LoVo (cell line): ENCODE data around the gene PRKD1.
A peak's percentile ranks its signal among the peaks of the same experiment; 100 is the strongest.

Source experiments
- DNase-seq: peaks from one replicate; pipeline ENCODE4 v3.0.0-alpha.2; 2016; ENCODE audit warnings: low spot score

Gene PRKD1

DNA sequence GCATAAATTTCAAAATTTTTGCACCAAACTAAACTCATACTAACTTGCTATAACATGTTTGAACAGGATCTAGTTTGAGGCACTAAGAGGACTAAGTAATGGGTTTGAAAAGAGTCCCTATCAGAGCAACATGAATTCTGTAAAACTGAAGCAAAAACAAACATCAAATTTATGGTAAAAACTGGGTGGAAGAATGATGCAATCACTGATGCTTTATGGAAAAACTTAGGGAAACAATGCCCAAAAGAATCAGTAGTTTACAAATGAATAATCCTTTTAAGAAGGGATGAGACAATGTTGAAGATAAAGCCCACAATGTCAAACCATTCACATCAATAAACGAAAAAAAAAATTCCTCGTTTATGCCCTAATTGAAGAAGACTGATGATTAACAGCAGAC is 88.9 kb downstream of the PRKD1 start:
- no peak for DNase-seq

DNA sequence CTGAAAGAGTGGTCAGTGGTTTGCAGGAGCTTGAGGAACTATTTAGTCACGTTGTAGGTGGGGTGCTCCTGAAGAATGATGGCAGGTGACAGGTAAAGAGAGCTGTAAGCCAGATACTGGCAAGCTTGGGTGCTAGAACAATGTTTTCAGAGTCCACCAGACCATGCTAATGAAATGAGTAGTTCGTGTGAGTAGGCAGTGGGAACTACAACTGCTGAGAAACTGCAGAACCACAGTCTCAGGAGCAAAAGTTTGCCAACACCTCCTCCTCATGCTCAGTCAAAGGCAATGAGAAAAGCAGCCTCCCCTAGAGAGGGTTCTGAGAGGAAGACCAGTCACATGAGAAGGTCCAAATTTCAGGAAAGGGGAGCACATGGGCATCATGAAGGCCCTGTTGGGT is 91.3 kb downstream of the PRKD1 start:
- DNase-seq, result no peak

DNA sequence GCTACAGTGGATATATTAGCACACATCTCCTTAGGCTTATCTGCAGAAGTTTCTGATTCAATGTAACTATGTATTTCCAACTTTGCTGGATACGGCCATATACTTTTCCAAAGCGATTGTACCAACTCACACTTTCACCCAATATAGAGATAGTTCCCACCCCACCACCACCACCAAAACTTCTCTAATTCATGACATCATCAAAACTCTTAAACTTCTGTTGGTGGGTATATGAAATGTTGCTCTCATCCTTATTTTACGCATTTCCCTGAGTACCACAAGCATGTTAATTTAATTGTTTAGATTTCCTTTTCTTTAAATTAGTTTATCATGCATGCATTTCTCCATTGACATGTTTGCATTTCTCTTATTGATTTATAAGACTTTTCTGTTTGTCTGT is 95.6 kb downstream of the PRKD1 start:
- no peak for DNase-seq

DNA sequence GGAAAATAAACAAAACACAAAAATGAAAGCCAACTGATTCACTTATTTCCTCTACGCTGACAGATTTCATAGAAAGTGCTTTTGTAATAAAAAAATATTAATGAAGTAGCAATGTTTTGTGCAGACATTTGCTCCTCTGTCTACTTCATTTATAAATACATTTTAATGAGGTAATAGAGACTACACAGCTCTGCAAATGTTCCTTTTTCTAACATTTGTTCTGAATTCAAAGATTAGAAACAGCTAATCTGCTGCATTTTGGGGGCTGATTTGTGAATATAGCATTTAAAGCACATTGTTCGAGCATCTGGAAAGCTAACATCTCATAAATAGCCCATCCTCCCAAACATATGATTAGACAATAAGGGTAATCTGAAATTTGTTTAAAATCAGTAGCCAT is 97.8 kb downstream of the PRKD1 start:
- no peak for DNase-seq

DNA sequence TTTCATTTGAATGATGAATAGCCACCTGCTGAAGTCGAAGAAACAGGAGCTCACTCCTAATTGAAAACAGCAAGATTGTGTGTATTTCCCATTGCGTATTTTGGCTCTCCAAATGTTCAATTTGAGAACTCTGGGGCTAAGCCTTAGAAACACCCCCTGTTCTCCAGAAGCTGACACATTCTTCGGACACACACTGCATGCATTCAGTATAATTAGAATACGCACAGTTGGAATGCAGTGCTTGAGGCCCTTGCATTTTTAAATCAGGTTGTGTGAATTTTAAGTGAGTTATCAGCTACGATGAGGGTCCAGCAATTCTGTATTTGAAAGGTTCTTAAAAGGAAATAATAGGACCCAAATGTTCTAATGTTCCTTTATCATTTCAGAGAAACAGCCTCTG is 103.8 kb downstream of the PRKD1 start:
- no peak for DNase-seq

DNA sequence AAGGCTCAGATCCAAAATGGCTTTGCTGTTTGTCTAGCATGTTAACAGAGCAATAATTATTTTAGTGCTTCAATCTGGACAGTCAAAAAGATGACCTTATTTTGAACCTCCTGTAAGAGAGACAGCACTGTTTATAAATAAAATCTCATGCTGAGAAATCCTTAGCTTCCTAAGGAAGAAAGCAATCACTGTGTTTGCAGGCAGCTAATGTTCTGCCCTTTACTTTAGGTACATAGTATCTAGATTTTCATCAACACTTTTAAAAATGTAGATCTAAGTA is 105.3 kb downstream of the PRKD1 start:
- DNase-seq, result no peak

DNA sequence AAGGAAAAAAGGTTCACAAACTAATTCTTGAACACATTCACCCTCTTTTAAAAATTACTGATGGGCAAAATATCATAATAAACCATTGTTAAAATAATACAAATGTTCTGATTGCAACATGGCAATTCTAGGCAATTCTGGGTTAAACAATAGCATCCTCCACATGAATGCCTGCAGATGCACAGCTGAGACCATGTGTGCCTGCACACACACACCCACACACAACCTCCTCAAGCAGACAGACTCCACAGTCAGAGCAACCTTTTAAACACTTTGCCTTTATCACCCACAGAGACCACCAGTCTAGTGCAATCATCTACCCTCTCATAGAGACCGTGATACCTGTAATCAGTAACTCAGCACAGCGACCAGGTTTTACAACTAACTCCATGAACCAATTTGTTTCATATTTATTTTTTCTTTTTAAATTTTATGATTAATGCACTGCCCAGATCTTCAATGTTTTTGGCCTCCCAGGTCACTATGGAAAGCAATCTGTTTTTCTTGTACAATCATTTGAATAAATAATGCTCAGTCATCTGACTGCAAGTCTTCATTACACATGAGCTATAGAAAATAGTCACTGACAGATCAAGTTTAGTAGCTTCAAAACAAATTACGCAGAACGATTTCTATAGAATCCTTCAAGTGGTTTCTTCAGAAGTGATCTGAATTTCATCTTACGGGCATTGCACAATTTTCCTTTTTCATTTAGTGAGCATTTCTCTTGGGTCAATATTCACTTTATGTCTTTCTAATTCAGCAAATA is 105.8 kb downstream of the PRKD1 start:
- DNase-seq, result no peak

DNA sequence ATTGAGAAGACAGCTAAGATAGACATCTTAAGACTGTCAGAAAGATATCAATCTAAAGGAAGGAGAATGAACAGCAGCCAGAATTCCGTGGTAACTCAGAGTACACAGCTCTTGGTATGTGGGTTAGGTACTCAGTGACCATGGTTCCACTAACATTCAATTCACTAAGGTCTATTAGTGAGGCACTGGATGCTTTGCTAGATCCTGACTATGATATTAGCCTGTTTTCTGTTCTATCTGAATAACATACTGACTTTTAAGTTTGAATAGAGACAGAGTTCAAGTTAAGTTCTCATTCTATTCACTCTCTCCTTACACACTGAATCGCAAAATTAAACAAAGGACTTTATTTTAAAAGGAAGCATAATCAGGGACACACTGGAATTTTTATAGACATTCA is 106.4 kb downstream of the PRKD1 start:
- DNase-seq, result no peak

DNA sequence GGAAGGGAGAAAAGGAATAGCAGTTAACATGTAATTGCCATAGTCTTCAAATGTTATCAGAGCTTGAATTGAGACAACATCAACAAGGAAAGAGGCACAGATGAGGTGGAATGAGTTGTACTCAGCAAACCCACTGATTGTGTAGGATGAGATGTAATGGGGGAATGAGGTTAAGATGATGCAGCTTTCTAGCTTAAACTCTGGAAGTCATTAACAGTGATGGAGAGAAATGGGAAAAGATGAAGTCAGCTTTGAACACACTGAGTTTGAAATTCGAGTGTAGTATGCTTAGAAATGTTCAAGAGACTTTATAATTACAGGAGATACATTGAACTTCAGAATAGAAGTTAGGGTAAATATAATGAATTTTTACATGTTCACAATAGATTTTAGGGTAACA is 106.9 kb downstream of the PRKD1 start:
- DNase-seq, result no peak

DNA sequence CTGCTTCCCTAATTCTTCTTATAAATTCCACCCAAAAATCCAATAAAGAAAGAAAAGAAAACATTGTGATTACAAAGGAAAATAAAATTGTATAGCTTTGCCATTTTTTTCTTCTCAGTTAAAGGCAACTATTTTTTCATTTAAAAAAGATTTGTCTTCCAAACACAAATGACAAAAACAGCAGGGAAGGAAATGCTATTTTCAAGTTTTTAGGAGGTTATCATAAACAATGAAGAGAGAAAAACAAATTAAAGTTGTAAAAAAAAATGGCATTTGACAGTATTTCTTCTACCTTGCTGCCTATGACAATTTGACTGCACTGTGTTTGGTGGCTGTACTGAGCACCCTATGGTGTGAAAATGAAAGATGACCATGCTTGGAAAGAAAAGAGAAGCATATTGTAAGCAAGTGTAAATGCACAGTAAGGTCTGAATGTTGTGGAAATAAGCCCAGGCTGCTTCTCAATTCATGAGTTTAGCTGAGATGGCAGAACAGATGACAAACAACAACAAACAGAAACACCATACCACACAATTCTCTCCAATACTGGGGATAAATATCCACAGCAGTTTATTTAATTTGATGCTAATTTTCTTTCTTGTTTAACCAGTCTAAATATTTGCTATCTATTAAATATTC is 109.8 kb downstream of the PRKD1 start:
- DNase-seq, result no peak

DNA sequence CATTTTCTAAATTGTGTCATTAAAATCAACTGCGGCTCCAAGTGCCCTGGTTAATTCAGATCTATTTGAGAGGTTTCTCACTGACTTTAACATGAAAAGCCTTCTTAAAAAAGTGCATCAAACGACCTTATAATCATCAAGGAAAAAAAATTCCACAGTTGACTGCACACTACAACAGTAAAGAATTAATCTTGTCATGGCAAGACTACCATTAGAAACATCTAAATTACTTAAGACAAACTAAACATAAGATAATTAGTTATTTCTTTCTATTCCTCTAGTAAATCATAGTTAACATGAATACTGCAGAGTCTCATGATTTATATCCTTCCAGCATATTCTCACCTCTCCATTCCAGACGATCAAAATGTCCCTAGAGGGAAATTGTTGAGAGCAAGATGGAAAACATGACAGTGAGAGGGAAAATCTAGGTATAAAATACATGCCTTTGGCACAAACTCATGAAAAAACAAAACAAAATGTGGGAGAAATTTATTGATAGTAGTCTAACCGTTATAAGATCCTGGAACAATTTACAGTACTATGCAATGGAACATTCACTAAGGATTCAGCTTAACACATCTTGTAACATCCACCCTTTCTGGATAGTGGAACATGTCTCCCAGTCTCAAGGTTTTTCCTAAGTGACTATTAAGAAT is 112.5 kb downstream of the PRKD1 start:
- DNase-seq, result no peak

DNA sequence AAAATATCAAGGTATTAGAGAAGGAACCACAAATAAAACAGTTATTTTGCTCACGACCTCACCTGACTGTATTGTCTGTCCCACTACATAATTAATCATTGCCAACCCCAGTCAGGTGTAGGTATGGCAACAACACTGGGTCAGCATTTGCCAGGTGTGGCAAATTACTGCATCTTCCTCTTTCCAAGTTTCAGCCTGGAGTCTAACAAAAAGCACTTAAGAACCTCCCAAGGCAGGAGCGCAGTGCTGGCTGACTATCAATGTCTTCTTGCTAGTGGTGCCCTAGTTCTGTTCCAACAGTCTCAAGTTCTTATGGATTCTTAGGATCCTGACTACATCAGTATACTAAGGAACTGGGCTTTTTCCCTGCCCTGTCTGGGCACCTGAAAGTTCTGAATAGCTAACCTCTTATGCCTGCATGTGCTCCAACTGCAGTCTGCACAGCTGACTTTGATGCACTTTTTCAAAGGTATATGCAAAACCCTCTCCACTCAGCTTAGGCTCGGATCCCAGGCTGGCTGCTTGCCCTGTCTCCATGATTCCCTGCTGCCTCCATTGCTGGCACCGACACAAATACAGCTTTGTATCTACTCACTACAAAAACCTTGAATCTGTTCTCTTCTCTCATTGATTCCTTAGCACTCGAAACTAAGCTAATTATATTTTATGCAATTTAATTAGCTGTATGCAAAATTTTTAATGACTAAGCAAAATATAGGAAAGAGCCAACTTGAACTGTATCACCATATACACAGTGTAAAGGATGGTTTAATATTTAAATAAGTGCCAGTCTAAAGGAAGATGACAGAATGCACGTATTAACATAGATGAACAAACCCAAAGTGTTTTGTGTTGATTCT is 113.3 kb downstream of the PRKD1 start:
- no peak for DNase-seq

DNA sequence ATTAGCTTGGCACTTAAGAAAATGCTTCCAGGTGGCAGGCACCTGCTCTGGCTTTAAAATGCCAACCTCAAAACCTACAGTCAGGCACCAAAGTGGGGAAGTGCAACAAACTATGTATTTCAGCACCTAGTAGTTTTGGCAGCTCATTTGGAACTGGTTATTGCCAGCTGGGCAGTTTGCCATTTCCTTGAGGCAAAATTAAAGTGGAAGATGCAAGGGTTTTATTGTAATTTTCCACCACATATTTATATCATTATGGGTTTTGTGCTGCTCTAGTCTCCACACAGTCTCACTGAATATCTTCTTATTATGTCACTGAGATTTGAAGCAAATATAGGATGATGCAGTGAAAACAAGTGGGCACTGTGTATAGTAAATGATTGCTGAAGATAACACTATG is 117.0 kb downstream of the PRKD1 start:
- DNase-seq, result no peak

DNA sequence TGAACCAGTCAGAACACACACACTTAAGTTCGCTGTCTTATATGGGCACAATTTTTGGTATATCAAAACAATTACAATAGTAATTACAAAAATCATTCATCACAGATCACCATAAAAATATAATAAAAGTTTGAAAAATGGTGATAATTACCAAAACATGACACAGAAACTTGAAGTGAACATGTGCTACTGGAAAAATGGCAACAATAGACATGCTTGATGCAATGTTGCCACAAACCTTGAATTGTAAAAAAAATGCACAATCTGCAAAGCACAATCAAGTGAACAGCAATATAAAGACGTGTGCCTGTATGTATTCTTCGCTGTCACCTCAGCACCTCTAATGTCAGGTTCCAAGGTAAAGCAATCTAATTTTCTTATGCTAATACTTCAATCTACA is 117.6 kb downstream of the PRKD1 start:
- DNase-seq, result no peak

DNA sequence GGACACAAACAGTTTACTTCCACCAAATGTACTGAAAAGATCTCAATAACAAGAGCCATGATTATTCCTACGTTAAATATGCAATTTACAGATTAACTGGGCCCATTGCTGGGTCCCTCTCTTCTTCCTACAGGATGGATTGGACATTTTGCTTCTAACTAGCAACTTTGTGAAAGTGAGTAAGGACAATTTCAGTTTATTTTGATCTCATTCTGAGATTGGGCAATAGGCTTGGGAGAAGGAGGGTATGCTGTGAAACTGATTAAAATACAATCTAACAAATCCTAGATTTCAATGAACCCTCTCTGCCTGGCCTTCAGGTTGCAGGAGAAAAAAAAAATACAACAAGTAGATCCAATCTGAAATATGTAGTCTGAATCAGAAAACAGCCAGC is 121.5 kb downstream of the PRKD1 start:
- no peak for DNase-seq

DNA sequence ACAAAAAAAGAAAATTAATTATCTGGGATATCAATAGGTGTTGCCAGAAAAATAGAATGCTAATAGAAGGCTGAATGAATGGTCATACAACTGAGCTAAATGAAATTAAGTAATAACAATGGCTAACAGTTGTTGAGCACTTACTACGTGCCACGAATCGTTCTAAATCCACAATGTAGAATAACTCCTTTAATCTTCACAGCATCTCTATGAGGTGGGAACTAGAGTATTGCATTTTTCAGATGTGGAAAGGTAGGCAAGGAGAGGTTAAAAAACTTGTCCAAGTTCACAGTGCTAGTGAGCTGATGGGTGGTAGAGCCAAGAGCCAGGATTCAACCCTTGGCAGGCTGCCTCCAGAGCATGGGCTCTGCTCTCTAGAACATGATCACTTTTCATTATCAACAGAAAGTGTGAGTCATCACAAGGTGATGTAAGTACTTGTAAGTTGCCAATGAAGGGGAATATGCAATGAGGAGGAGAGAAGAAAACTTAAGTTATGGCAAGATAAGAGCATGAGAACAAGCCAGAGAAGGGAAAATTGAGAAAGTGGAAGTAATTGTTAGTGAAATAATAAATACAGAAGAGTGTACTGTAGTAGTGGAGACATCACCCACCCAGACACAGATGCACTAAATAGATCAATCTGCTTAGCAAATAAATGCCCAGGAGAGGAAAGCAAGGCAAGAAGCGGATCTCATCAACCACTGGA is 122.1 kb downstream of the PRKD1 start:
- peak; percentile 24 for DNase-seq

DNA sequence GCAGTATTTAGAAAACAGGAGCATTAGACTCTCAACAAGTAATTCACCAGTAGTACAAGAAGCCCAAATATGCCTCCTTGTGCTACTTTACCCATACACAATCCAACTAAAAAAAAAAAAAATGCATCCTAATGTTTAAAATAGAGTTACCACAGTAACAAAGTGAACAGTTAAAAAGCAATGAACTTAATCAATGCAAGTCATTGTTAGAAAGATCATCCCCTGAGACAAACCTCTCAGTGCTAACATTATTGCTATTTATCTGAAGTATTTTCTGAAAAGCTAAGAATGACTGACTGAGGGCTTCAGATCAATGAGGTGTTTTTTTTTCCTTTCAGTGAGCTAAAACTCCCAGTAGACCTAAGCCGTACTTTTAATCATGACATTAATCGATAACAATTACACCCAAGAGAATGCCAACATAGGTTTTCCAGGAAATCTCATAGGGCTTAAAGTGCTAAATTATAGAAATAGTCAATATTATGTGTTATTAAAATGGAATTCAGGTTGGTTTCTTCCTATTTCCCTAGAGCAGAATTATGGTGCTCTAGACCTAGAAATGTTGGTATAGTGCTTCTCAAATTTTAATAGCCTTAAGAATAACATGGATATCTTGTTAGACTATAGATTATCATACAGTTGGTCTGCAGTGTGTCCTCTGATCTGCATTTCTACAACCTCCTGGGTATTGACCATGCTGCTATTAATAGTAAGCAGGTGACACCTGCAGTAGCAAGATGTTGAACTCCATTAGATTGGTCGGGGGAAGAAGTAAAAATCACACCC is 123.0 kb downstream of the PRKD1 start:
- DNase-seq, result no peak

DNA sequence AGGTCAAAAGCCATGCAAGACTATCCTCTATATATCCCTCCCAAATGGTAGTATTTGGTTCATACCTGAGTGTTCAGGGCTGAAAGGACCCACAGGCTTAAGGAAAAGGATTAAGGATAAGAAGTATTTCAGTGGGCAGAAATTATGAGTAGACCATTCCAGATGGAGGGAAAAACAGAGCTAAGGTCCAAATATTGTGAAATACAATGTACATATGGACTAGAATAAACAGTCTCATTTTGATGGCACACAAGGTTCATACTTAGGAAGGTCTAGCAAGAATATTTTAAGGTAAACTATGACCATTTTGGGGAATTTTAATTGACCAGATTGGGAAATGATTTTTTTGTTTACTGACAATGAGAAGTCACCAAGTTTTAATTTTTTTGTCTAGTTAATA is 124.6 kb downstream of the PRKD1 start:
- no peak for DNase-seq

DNA sequence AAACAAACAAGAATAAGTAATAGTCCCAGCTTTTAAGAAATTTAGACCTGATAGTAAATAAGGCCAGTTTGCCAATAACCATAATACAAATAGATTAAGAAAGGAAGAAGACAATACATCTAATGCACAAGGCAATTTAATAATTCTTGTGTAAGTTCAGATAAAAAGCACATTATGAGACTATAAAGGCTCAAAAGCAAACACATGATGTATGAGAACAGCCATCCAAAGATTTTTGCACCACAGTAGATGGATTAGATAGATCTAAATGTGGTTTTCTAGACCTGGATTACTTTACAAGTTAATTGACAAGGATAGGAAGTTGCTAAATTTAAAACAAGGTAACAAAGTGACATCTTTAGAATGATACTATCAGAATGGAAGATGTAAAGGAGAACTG is 125.4 kb downstream of the PRKD1 start:
- DNase-seq, result no peak

DNA sequence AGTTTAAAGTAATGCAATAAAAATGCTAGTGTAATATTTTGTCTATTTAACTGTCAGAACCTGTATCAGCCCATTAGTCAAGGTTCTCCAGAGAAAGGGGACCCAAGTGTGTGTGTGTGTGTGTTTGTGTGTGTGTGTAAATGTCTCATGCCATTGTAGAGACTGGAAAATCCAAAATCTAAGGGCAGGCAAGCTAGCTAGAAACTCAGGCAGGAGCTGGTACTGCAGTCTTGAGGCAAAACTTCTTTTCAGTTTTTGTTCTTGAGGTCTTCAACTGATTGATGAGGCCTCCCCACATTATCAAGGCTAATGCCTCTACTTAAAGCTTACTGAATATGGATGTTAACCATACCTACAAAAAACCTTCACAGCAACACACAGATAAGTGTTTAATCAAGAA is 126.7 kb downstream of the PRKD1 start:
- DNase-seq, result no peak

DNA sequence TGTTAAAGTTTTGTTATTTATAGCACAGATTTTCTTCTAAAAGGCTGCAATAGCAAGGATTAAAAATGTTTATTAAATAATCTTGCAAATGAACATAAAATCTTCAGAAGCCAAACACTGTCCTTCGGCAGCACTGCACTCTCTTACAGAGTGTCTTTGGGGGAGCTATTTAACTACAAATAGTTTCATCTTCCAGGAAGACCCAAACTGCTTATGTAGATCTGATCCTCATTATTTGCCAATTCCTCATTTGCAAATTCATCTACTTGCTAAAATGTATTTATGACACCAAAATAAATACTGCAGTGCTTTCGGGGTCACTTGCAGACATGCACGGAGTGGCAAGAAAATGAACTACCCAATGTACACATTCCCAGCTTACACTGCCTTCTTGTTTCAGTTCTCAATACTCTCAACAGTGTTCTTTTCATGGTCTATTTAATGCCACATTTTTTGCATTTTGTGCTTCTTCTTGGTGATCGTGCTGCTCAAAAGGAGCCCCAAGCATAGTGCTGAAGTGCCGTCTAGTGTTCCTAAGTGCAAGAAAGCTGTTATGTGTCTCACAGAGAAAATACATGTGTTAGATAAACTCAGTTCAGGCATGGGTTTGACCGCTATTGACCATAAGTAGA is 128.1 kb downstream of the PRKD1 start:
- no peak for DNase-seq
